MM.1S (cell line): Measurements from ENCODE around the gene THRB.

ENCODE experiments used
- CTCF ChIP-seq: fragments of 300-600 bp; sonication (generic); IDR thresholded peaks from 2 replicates; pipeline ENCODE4 v1.5.1; 2016; ENCODE audit warnings: antibody characterized with exemption, low read length, mixed read lengths
- EZH2 ChIP-seq: fragments of 300-600 bp; sonication (generic); optimal IDR thresholded peaks from 2 replicates; pipeline ENCODE3; 2017; ENCODE audit warnings: low read depth, mild to moderate bottlenecking, antibody characterized with exemption, low read length, mixed read lengths
- EZH2phosphoT487 ChIP-seq: fragments of 300-600 bp; sonication (generic); IDR thresholded peaks from 2 replicates; pipeline ENCODE4 v1.6.1; 2018; ENCODE audit warnings: antibody characterized with exemption, low read length

- TF ChIP-seq CTCF (no peak), EZH2 (no peak), EZH2phosphoT487 (no peak)
Observed at GRCh38 chr3:24182756-24183155, 311.9 kb downstream of the THRB start.
